SJSA1 (cell line): Measurements from ENCODE around the gene CTCFL. TPM values are rescaled to one million over a fixed set of nuclear protein-coding genes. Genes with fewer than 3 reads are reported as not detected.

Experiments
- DNase-seq, 2 experiments: peaks; one replicate each; pipeline ENCODE4 v3.0.0-alpha.2; 2015 to 2020; ENCODE audit warnings: low spot score in 2 of 2, low read depth in 1 of 2
- H3K27ac ChIP-seq: fragments of 250-450 bp; sonication (Bioruptor Pico); 2 replicates; pipeline ENCODE4 v1.5.1; 2020; ENCODE audit warnings: mild to moderate bottlenecking, moderate library complexity
- H3K27me3 ChIP-seq: fragments of 250-450 bp; sonication (Bioruptor Pico); replicated peaks from 2 replicates; pipeline ENCODE4 v1.5.1; 2020; ENCODE audit warnings: mild to moderate bottlenecking, moderate library complexity
- H3K36me3 ChIP-seq: fragments of 250-450 bp; sonication (Bioruptor Pico); 2 replicates; pipeline ENCODE4 v1.5.1; 2020; ENCODE audit warnings: mild to moderate bottlenecking
- H3K4me1 ChIP-seq: fragments of 250-450 bp; sonication (Bioruptor Pico); replicated peaks from 2 replicates; pipeline ENCODE4 v1.6.1; 2021; ENCODE audit warnings: mild to moderate bottlenecking
- H3K4me3 ChIP-seq: fragments of 250-450 bp; sonication (Bioruptor Pico); 2 replicates; pipeline ENCODE4 v1.5.1; 2020; ENCODE audit warnings: mild to moderate bottlenecking
- H3K9me3 ChIP-seq: fragments of 250-450 bp; sonication (Bioruptor Pico); replicated peaks from 2 replicates; pipeline ENCODE4 v1.5.1; 2020; ENCODE audit warnings: mild to moderate bottlenecking
- total RNA-seq: library from RNA; depleted of rRNA; stranded (reverse); fragments of >200 nt; shearing (Covaris generic); gene quantifications from 2 replicates; pipeline ENCODE4 v1.2.3, GENCODE V29; 2014

The CTCFL gene
- total RNA-seq, 1 experiment from 2014 or later: not detected

DNA sequence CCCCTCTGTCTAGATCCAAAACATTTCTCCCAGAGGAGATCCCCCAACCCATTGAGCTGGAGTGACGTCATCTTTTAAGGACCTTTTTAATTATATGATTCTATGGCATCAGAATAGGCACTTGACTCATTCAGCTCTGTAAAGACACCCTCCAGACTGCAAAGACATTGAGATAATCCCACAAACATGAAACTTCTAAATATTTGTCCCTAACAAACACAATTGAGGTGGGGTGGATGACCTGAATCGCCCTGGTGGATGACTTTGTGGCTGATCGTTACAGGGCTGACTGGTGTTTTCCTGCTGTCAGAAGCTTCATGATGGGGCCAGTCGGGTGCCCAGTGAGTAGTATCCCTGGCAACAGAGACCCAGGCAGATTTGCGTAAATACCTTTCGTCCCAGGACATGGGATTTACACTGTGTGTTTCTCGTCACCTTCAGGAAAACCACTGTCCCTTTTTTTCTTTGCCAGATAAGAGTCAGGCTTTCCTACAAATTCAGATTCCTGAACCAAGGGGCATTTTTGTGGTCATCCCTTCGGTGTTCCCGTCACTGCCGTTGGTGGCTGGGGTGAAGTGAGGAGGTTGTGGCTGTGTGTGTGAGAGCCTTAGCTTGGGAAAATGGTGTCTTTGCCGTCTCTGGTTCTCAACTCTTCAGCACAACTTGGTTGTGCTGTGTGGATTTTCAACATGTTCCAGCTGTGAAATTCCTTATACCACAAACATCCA, 30.7 kb upstream of the CTCFL start:
- H3K27me3 ChIP-seq: peaks cover 63% of the 10 kb centered on the region
- H3K27ac ChIP-seq: no peak overlapping the region
- H3K4me1 ChIP-seq: no peaks in the 10 kb centered on the region
- no peak overlapping the region for H3K4me3 ChIP-seq
- H3K36me3 ChIP-seq: no peaks in the 10 kb centered on the region
- H3K9me3 ChIP-seq: no peaks in the 10 kb centered on the region
- no peak for DNase-seq

DNA sequence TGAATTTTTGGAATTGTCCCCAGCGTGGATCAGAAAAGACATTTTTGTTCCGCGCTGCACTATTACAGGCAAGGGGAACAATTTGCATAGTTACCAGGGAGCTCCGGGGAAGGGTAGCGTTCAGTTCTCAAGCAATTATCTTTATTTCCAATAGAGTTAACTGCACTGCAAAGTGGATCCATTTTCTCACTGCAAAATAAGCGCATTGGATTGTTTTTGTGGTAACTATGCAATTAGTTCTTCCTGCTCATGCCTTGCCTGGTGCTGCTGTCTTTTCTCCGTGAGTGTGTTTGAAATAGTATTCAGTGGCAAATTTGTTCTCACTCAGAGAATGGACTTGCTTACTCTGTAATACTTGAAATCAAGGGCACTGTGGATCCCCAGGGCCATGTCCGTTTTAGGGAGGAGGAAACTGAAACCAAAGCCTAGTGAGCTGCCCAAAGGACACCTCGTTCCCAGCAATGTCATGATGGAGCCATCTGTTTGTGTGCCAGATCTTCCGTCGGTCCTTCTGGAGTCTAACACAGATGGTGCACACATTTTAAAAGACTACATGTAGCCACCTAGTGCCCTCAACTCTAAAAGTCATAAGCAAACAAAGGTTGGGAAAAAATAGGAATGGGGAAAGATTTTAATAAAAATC, 28.6 kb upstream of the CTCFL start:
- Histone ChIP-seq H3K27me3 (peaks cover 46% of the 10 kb centered on the region), H3K4me3 (no peak overlapping the region), H3K9me3 (no peaks in the 10 kb centered on the region), H3K4me1 (no peaks in the 10 kb centered on the region), H3K27ac (no peak overlapping the region), H3K36me3 (no peaks in the 10 kb centered on the region)
- no peak for DNase-seq

- DNase-seq: no peak
- Histone ChIP-seq H3K4me1 (no peaks in the 10 kb centered on the region), H3K27me3 (peaks cover 36% of the 10 kb centered on the region), H3K4me3 (no peak overlapping the region), H3K27ac (no peak overlapping the region), H3K36me3 (no peaks in the 10 kb centered on the region), H3K9me3 (no peaks in the 10 kb centered on the region)
These were observed 27.5 kb upstream of the CTCFL start for GRCh38 chr20:57552471-57552870.

- no peak for DNase-seq
- no peak overlapping the region for H3K4me3 ChIP-seq
- peaks cover 30% of the 10 kb centered on the region for H3K27me3 ChIP-seq
- no peaks in the 10 kb centered on the region for H3K36me3 ChIP-seq
- H3K4me1 ChIP-seq: no peaks in the 10 kb centered on the region
- H3K9me3 ChIP-seq: no peaks in the 10 kb centered on the region
- H3K27ac ChIP-seq: no peak overlapping the region
These were observed 23.5 kb upstream of the CTCFL start for GRCh38 chr20:57548177-57549058.

DNA sequence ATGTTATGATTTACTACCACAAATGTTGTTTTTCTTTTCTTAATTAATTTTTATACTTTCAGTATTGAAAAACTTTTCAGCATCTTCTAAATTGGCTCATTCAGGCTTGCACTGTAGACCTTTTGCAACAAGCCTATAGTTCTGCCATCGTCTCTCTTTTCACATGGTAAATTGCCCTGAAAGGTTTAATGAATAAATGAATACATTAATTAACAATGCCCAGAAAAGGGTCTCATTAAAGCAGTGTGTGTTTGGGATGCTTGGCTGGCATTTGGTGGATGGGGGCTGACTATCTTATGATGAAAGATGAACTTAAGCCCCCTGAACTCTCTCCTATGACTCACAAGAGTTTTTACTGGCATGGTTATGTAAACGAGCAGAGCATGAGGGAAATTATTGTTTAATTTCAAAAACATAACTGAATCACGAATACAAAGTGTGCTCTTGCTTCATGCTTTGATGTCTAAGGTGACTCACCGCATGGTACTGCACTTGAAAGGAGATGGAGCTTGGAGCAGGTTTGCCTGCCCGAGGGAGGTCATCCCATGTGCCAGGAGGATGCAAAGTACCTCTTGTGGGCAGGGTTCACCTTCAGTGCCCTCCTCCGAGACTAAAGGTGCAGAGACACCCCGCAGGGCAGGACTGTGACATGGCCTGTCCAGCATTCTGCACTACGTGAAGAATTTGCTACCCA, 22.2 kb upstream of the CTCFL start:
- H3K4me1 ChIP-seq: no peaks in the 10 kb centered on the region
- no peaks in the 10 kb centered on the region for H3K36me3 ChIP-seq
- no peak for DNase-seq
- H3K27ac ChIP-seq: no peak overlapping the region
- H3K4me3 ChIP-seq: no peak overlapping the region
- no peaks in the 10 kb centered on the region for H3K9me3 ChIP-seq
- peaks cover 34% of the 10 kb centered on the region for H3K27me3 ChIP-seq

DNA sequence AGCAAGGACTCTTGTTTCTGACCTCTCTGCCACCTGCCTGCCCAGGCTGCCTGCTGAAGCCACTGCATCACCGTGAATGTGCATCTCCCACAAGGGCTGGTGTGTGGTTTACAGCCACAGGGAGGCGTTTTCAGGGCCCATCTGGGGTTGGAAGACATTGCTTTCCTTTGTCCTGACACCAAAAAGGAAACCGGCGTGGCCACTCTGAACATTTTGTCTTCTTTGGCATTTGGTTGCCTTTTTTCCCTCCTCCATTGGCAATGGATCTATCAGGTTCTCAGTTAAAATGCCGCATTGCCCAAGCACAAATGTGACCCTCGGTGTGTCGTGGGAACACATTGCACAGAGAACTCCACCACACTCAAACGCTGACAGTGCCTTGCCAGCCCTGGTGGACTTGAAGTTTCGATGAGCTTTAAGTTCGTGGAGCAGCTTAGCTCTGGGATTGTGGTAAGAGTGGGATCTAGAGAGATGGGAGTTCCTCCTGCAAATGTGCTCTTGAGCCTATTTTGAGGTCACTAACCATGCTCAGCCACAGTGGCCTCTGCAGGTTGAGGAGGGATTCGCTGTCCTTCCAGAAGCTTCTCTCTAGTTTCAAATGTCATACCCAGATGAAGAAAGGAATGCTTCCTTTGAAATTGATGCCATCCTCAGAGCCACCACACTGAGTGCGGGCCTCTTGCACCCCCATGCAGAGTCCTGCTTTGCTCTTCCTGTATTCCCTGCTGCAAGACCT, 21.2 kb upstream of the CTCFL start:
- no peak for DNase-seq
- Histone ChIP-seq H3K36me3 (no peaks in the 10 kb centered on the region), H3K27me3 (peaks cover 29% of the 10 kb centered on the region), H3K9me3 (no peaks in the 10 kb centered on the region), H3K27ac (no peak overlapping the region), H3K4me3 (no peak overlapping the region), H3K4me1 (no peaks in the 10 kb centered on the region)

DNA sequence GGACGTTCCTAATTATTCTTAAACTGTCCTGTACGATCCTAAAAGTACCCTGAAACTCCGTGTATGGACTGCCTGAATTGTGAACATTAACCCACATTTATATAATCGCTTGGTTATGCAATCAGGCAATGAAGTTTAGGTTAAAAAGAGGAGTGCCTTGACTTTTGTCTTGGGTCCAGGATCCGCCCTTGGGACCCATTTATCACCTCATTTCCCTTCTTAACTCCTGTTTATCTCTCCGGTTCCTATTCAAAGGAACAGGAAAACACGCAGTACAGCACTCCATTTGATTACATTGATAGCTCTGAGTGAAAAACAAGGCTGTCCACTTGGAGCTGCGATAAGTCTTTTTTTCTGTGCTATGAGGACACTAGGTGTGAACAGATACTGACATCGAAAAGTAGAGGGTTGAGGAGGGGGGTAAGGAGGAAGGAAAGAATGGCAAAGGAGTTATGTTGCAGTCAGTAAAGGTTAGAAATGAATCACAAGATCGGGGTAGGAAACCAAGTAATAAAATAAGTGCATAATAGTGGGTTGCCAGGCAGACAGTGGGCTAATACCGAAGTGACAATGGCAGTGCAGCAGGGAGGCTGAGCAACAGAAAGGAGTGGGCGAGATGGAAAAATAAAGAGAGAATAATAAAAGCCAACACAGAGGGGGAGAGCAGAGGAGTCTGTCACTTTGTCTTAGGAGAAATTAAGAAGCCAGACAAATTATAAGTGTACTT, 20.1 kb upstream of the CTCFL start:
- H3K9me3 ChIP-seq: no peaks in the 10 kb centered on the region
- H3K4me3 ChIP-seq: no peak overlapping the region
- H3K27ac ChIP-seq: no peak overlapping the region
- H3K36me3 ChIP-seq: no peaks in the 10 kb centered on the region
- DNase-seq: no peak
- H3K27me3 ChIP-seq: peaks cover 26% of the 10 kb centered on the region
- no peaks in the 10 kb centered on the region for H3K4me1 ChIP-seq

GRCh38 chr20:57543754-57544153, 18.8 kb upstream of the CTCFL start:
- peaks cover 30% of the 10 kb centered on the region for H3K27me3 ChIP-seq
- no peak overlapping the region for H3K27ac ChIP-seq
- DNase-seq: no peak
- no peaks in the 10 kb centered on the region for H3K4me1 ChIP-seq
- H3K36me3 ChIP-seq: no peaks in the 10 kb centered on the region
- H3K4me3 ChIP-seq: no peak overlapping the region
- no peaks in the 10 kb centered on the region for H3K9me3 ChIP-seq

GRCh38 chr20:57540890-57541580, 16.1 kb upstream of the CTCFL start:
- no peaks in the 10 kb centered on the region for H3K9me3 ChIP-seq
- H3K36me3 ChIP-seq: no peaks in the 10 kb centered on the region
- no peak overlapping the region for H3K27ac ChIP-seq
- H3K27me3 ChIP-seq: peaks cover 28% of the 10 kb centered on the region
- DNase-seq: no peak
- H3K4me3 ChIP-seq: no peak overlapping the region
- H3K4me1 ChIP-seq: no peaks in the 10 kb centered on the region

- Histone ChIP-seq H3K27me3 (peaks cover 28% of the 10 kb centered on the region), H3K9me3 (no peaks in the 10 kb centered on the region), H3K4me3 (no peak overlapping the region), H3K27ac (no peak overlapping the region), H3K36me3 (no peaks in the 10 kb centered on the region), H3K4me1 (no peaks in the 10 kb centered on the region)
- no peak for DNase-seq
These were observed 14.9 kb upstream of the CTCFL start for GRCh38 chr20:57539889-57540288.

DNA sequence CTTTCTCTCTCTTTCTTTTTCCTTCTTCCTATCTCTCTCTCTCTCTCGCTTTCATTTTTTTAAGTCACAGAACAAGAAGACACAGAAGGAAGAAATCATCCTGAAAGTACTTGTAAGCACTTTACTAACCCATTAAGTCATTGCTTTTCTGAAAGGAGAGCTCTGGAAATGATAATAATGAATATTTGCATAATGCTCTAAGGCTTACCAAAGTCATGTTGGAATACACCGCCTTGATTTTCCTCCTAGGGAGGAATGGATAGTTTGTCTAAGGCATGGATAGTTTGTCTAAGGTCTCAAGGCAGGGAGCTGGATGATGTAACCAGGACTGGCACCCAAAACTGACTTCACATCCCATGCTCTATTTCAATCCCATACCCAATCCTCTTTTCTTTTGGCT, 12.9 kb upstream of the CTCFL start:
- no peak for DNase-seq
- Histone ChIP-seq H3K4me1 (no peaks in the 10 kb centered on the region), H3K36me3 (no peaks in the 10 kb centered on the region), H3K27me3 (peaks cover 14% of the 10 kb centered on the region), H3K9me3 (no peaks in the 10 kb centered on the region), H3K4me3 (no peak overlapping the region), H3K27ac (no peak overlapping the region)
